HepG2 (cell line): ENCODE results near the gene SLC2A4. TPM values are rescaled to one million over a fixed set of nuclear protein-coding genes. Genes with fewer than 3 reads are reported as not detected.

ENCODE experiments used
- CC2D1A ChIP-seq: sonication (generic); formaldehyde crosslinking; IDR thresholded peaks from 2 replicates; pipeline ENCODE4 v1.8.1; 2023; ENCODE audit warnings: mild to moderate bottlenecking, missing genetic modification reagents
- CHD2 ChIP-seq: IDR thresholded peaks from 2 replicates; pipeline ENCODE4 v1.6.1; 2011; ENCODE audit warnings: low read depth, low read length, improper control_type of control experiment
- ETV5 ChIP-seq: IDR thresholded peaks from 2 replicates; pipeline ENCODE4 v1.6.1; 2018; ENCODE audit warnings: missing biosample characterization, missing genetic modification reagents, inconsistent platforms, borderline replicate concordance
- FLYWCH1 ChIP-seq: sonication (generic); formaldehyde crosslinking; IDR thresholded peaks from 2 replicates; pipeline ENCODE4 v1.8.1; 2023; ENCODE audit warnings: mild to moderate bottlenecking, missing genetic modification reagents
- HHEX ChIP-seq: IDR thresholded peaks from 2 replicates; pipeline ENCODE4 v1.6.1; 2016; ENCODE audit warnings: control low read depth
- IRF1 ChIP-seq: sonication (generic); formaldehyde crosslinking; IDR thresholded peaks from 2 replicates; pipeline ENCODE4 v1.4.0; 2020; ENCODE audit warnings: low read depth, mild to moderate bottlenecking, missing genetic modification reagents
- KDM3A ChIP-seq: IDR thresholded peaks from 2 replicates; pipeline ENCODE4 v1.6.1; 2018; ENCODE audit warnings: low read depth, missing compliant biosample characterization
- KLF6 ChIP-seq: IDR thresholded peaks from 2 replicates; pipeline ENCODE4 v1.8.0; 2016; ENCODE audit warnings: missing biosample characterization, missing genetic modification reagents
- MZF1 ChIP-seq: sonication (generic); formaldehyde crosslinking; IDR thresholded peaks from 2 replicates; pipeline ENCODE4 v1.8.1; 2023; ENCODE audit warnings: mild to moderate bottlenecking, missing genetic modification reagents, borderline replicate concordance
- PHF20 ChIP-seq: sonication (generic); formaldehyde crosslinking; IDR thresholded peaks from 2 replicates; pipeline ENCODE4 v1.5.0; 2020; ENCODE audit warnings: mild to moderate bottlenecking, missing genetic modification reagents
- REPIN1 ChIP-seq: sonication (generic); formaldehyde crosslinking; IDR thresholded peaks from 2 replicates; pipeline ENCODE4 v1.8.0; 2022; ENCODE audit warnings: missing genetic modification reagents, low read depth, mild to moderate bottlenecking, borderline replicate concordance
- SAP130 ChIP-seq: IDR thresholded peaks from 2 replicates; pipeline ENCODE4 v1.6.1; 2016; ENCODE audit warnings: low read depth
- SKI ChIP-seq: fragments of 450-650 bp; IDR thresholded peaks from one replicate; pipeline ENCODE4 v1.6.1; 2018; ENCODE audit warnings: mild to moderate bottlenecking; ENCODE audit not compliant: partially characterized antibody
- TEAD2 ChIP-seq: sonication (generic); formaldehyde crosslinking; IDR thresholded peaks from 2 replicates; pipeline ENCODE4 v1.9.0; 2021; ENCODE audit warnings: missing genetic modification reagents
- THAP11 ChIP-seq: IDR thresholded peaks from 2 replicates; pipeline ENCODE4 v1.6.1; 2016; ENCODE audit warnings: missing biosample characterization, missing genetic modification reagents
- WIZ ChIP-seq: sonication (generic); formaldehyde crosslinking; IDR thresholded peaks from 2 replicates; pipeline ENCODE4 v1.5.1; 2020; ENCODE audit warnings: mild to moderate bottlenecking, missing genetic modification reagents
- ZBTB38 ChIP-seq: sonication (generic); formaldehyde crosslinking; IDR thresholded peaks from 2 replicates; pipeline ENCODE4 v1.5.1; 2020; ENCODE audit warnings: mild to moderate bottlenecking, missing genetic modification reagents
- ZFY ChIP-seq: sonication (generic); formaldehyde crosslinking; IDR thresholded peaks from 2 replicates; pipeline ENCODE4 v1.4.0; 2020; ENCODE audit warnings: missing genetic modification reagents
- ZNF180 ChIP-seq: sonication (generic); formaldehyde crosslinking; IDR thresholded peaks from 2 replicates; pipeline ENCODE4 v1.4.0; 2020; ENCODE audit warnings: low read depth, missing genetic modification reagents, borderline replicate concordance
- ZNF614 ChIP-seq: IDR thresholded peaks from 2 replicates; pipeline ENCODE4 v1.6.1; 2018; ENCODE audit warnings: missing biosample characterization, missing genetic modification reagents, inconsistent platforms, borderline replicate concordance
- ZNF660 ChIP-seq: sonication (generic); formaldehyde crosslinking; IDR thresholded peaks from 2 replicates; pipeline ENCODE4 v1.5.1; 2020; ENCODE audit warnings: mild to moderate bottlenecking, low read depth, missing genetic modification reagents, borderline replicate concordance
- ZNF781 ChIP-seq: sonication (generic); formaldehyde crosslinking; IDR thresholded peaks from 2 replicates; pipeline ENCODE4 v1.5.1; 2020; ENCODE audit warnings: borderline replicate concordance, mild to moderate bottlenecking, missing genetic modification reagents; ENCODE audit errors: not compliant biosample characterization
- ZNF850 ChIP-seq: sonication (generic); formaldehyde crosslinking; conservative IDR thresholded peaks from 2 replicates; pipeline ENCODE4 v1.9.0; 2021; ENCODE audit warnings: mild to moderate bottlenecking, missing genetic modification reagents
- polyA plus RNA-seq, 8 experiments: library from polyadenylated mRNA; depleted of rRNA in 3 of 8; stranded (reverse) in 7 of 8; unstranded in 1 of 8; fragments of >200 nt; fragmentation: Illumina TruSeq in 4 of 8; extraction: Trizol in 4 of 8; gene quantifications; 2 replicates each; pipeline versions ENCODE4 v1.2.1 to v1.2.3, GENCODE V29; 2011 to 2016; ENCODE audit warnings: low read depth in 4 of 8, missing spikeins in 1 of 8, mixed read lengths in 1 of 8; ENCODE audit not compliant: insufficient read depth in 1 of 8
- total RNA-seq, 5 experiments: library from RNA; depleted of rRNA; stranded (reverse); fragments of >200 nt; fragmentation: Illumina TruSeq; extraction: Trizol; gene quantifications; 2 replicates each; pipeline ENCODE4 v1.2.3, GENCODE V29; 2016; ENCODE audit warnings: low read depth in 1 of 5
- TF ChIP-seq, protein P1 (sequence below): sonication (generic); formaldehyde crosslinking; IDR thresholded peaks from 2 replicates; pipeline ENCODE4 v1.4.0; 2020; ENCODE audit warnings: missing genetic modification reagents
- TF ChIP-seq, protein P2 (sequence below): sonication (generic); formaldehyde crosslinking; IDR thresholded peaks from 2 replicates; pipeline ENCODE4 v1.5.0; 2020; ENCODE audit warnings: mild to moderate bottlenecking, missing genetic modification reagents

Gene SLC2A4
- total and polyA plus RNA-seq, 2 of the 13 experiments (the other 11 are each of a cell fraction or from before 2014, with no cell fraction given), result 4.9 to 5.8 TPM

DNA sequence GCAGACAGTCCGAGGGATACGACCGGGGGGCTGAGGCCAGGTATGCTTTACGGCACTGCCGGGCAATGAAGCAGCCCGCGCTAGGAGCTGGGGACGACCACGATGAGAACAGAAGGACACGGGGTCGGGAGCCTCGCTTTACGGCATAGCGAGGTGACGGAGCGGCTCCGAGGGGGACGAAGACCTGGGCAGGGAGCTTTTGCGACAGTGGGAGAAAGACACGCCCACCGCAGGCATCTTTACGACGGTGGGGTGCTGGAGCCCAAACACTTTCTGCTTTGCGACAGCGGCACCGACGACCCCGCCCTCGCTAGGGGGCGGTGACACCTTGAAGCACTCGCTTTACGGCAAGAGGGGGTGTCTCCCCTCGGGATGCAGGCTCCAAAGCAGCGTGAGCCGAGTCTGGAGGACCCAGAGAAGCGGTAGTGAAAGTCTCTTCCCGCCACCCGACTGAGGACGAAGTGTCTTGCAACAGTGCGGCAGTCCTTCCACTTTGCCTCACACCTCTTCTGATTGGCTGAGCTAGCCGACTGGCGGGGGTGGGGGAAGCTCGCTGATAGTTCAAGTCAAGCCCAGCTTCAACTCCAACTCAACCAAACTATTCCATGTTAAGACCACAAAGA, 48.0 kb downstream of the SLC2A4 start (continued):
- TF ChIP-seq IRF1 (CRISPR knock-in tag) (no peak), MZF1 (CRISPR knock-in tag) (no peak), PHF20 (CRISPR knock-in tag) (peak; percentile 90), ZBTB38 (no peak; the same call in 1 of the 2 replicates), SAP130 (CRISPR knock-in tag) (peak; percentile 91), ZFY (no peak; the same call in 1 of the 2 replicates), THAP11 (CRISPR knock-in tag) (peak; percentile 95), SKI (peak; percentile 60), ETV5 (no peak; the same call in 1 of the 2 replicates), HHEX (CRISPR knock-in tag) (no peak), REPIN1 (CRISPR knock-in tag) (no peak; the same call in 1 of the 2 replicates), ZNF614 (CRISPR knock-in tag) (peak; percentile 78; the same call in 1 of the 2 replicates), TEAD2 (CRISPR knock-in tag) (no peak), ZNF781 (CRISPR knock-in tag) (no peak), KDM3A (CRISPR knock-in tag) (peak; percentile 51; the same call in 1 of the 2 replicates), WIZ (CRISPR knock-in tag) (0 out of 2 replicates have a peak, but pooled peaks have one; percentile 23), KLF6 (CRISPR knock-in tag) (0 out of 2 replicates have a peak, but pooled peaks have one; percentile 39), ZNF850 (CRISPR knock-in tag) (no peak), ZNF660 (CRISPR knock-in tag) (no peak), ZNF180 (no peak), CHD2 (no peak), CC2D1A (CRISPR knock-in tag) (no peak), FLYWCH1 (CRISPR knock-in tag) (no peak)
- TF ChIP-seq, protein P1, sequence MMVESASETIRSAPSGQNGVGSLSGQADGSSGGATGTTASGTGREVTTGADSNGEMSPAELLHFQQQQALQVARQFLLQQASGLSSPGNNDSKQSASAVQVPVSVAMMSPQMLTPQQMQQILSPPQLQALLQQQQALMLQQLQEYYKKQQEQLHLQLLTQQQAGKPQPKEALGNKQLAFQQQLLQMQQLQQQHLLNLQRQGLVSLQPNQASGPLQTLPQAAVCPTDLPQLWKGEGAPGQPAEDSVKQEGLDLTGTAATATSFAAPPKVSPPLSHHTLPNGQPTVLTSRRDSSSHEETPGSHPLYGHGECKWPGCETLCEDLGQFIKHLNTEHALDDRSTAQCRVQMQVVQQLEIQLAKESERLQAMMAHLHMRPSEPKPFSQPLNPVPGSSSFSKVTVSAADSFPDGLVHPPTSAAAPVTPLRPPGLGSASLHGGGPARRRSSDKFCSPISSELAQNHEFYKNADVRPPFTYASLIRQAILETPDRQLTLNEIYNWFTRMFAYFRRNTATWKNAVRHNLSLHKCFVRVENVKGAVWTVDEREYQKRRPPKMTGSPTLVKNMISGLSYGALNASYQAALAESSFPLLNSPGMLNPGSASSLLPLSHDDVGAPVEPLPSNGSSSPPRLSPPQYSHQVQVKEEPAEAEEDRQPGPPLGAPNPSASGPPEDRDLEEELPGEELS (CRISPR knock-in tag), result peak; percentile 63
- TF ChIP-seq, protein P2, sequence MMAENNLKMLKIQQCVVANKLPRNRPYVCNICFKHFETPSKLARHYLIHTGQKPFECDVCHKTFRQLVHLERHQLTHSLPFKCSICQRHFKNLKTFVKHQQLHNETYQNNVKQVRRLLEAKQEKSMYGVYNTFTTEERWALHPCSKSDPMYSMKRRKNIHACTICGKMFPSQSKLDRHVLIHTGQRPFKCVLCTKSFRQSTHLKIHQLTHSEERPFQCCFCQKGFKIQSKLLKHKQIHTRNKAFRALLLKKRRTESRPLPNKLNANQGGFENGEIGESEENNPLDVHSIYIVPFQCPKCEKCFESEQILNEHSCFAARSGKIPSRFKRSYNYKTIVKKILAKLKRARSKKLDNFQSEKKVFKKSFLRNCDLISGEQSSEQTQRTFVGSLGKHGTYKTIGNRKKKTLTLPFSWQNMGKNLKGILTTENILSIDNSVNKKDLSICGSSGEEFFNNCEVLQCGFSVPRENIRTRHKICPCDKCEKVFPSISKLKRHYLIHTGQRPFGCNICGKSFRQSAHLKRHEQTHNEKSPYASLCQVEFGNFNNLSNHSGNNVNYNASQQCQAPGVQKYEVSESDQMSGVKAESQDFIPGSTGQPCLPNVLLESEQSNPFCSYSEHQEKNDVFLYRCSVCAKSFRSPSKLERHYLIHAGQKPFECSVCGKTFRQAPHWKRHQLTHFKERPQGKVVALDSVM (CRISPR knock-in tag), result no peak
